A673 (cell line): ENCODE results near the gene PNMA8C. TPM values are rescaled to one million over a fixed set of nuclear protein-coding genes. Genes with fewer than 3 reads are reported as not detected.

ENCODE experiments used
- BruUV-seq: library from RNA; stranded (reverse); fragments of 400-500 nt; replicated peaks from 2 replicates; lab custom pipeline; 2021; lab: Mats Ljungman, UMichigan
- CTCF ChIA-PET: fragments of 300-600 bp; sonication (Branson Sonifier 250); formaldehyde crosslinking; loops from one replicate; lab custom pipeline; 2022; ENCODE audit warnings: antibody characterized with exemption; lab: Charles Lee
- POLR2A ChIA-PET: fragments of 300-600 bp; sonication (Branson Sonifier 250); formaldehyde crosslinking; loops from one replicate; lab custom pipeline; 2022; ENCODE audit warnings: antibody characterized with exemption; ENCODE audit not compliant: low non-redundant PET; lab: Charles Lee
- DNase-seq: peaks from one replicate; pipeline ENCODE4 v3.0.0-alpha.2; 2015; ENCODE audit warnings: low spot score
- H3K27ac ChIP-seq: fragments of 200-600 bp; sonication (generic); 2 replicates; pipeline ENCODE4 v1.5.1; 2016; ENCODE audit warnings: mixed run types, low read depth, mild to moderate bottlenecking, mixed read lengths, antibody characterized with exemption, low read length; ENCODE audit not compliant: poor library complexity, severe bottlenecking
- H3K27me3 ChIP-seq: fragments of 200-600 bp; sonication (generic); replicated peaks from 2 replicates; pipeline ENCODE4 v1.6.1; 2017; ENCODE audit warnings: mixed run types, low read depth, mild to moderate bottlenecking, mixed read lengths, antibody characterized with exemption, low read length; ENCODE audit not compliant: insufficient read depth, poor library complexity
- H3K36me3 ChIP-seq: fragments of 200-600 bp; sonication (generic); 2 replicates; pipeline ENCODE4 v1.6.1; 2016; ENCODE audit warnings: mixed run types, mild to moderate bottlenecking, mixed read lengths, antibody characterized with exemption, low read length; ENCODE audit not compliant: insufficient read depth, poor library complexity, severe bottlenecking
- H3K4me1 ChIP-seq: fragments of 200-600 bp; sonication (generic); 2 replicates; pipeline ENCODE4 v1.6.1; 2017; ENCODE audit warnings: mixed run types, mild to moderate bottlenecking, mixed read lengths, antibody characterized with exemption, low read length; ENCODE audit not compliant: insufficient read depth, poor library complexity, severe bottlenecking
- H3K4me3 ChIP-seq: fragments of 200-600 bp; sonication (generic); 2 replicates; pipeline ENCODE4 v1.5.1; 2016; ENCODE audit warnings: low read depth, mixed run types, mild to moderate bottlenecking, mixed read lengths, low read length; ENCODE audit not compliant: poor library complexity, severe bottlenecking
- H3K9me3 ChIP-seq: fragments of 200-600 bp; sonication (generic); 2 replicates; pipeline ENCODE4 v1.6.1; 2016; ENCODE audit warnings: mixed run types, low read depth, mild to moderate bottlenecking, mixed read lengths, antibody characterized with exemption, low read length; ENCODE audit not compliant: poor library complexity, severe bottlenecking
- CTCF ChIP-seq: fragments of 300-800, 200-600 bp; sonication (generic); conservative IDR thresholded peaks from 2 replicates; pipeline ENCODE4 v1.5.1; 2017; ENCODE audit warnings: low read depth, mild to moderate bottlenecking, antibody characterized with exemption, low read length, moderate library complexity, mixed read lengths
- EZH2 ChIP-seq: fragments of 200-600 bp; sonication (generic); IDR thresholded peaks from 2 replicates; pipeline ENCODE4 v1.6.1; 2017; ENCODE audit warnings: borderline replicate concordance, low read depth, mild to moderate bottlenecking, mixed read lengths, antibody characterized with exemption, low read length; ENCODE audit not compliant: poor library complexity, severe bottlenecking
- intact Hi-C: fragments of 100-400 bp; cut with micrococcal nuclease; formaldehyde crosslinking; loops from one replicate; pipeline ENCODE4 v1.10.0; 2022; ENCODE audit not compliant: unreplicated experiment
- total RNA-seq: library from RNA; stranded (reverse); gene quantifications from 2 replicates; pipeline ENCODE4 v1.2.3, GENCODE V29; 2021

Gene PNMA8C
- total RNA-seq, 1 experiment from 2014 or later: not detected

- ChIA-PET POLR2A (no interaction called here), CTCF (interaction anchor here (0.6 to 0.7 kb wide), 6 partner anchors 35 to 531 kb away, joined by 3 to 7 read pairs (median 4); no protein-coding TSS in a partner anchor)
- TF ChIP-seq EZH2: no peak
- no peak for TF ChIP-seq CTCF
- BruUV-seq: no TSS peak
- intact Hi-C loops: loop anchor here (1.0 to 10.0 kb wide), 2 partner anchors 21 to 320 kb away; no protein-coding TSS in a partner anchor
- no peaks in the 10 kb centered on the region for H3K9me3 ChIP-seq
- H3K4me3 ChIP-seq: no peak overlapping the region
- no peak for DNase-seq
- H3K27me3 ChIP-seq: no peaks in the 10 kb centered on the region
- H3K27ac ChIP-seq: no peak overlapping the region
- H3K4me1 ChIP-seq: peaks cover 31% of the 10 kb centered on the region
- peaks cover 23% of the 10 kb centered on the region for H3K36me3 ChIP-seq
These were observed 34.3 kb downstream of the PNMA8C start for GRCh38 chr19:46394402-46394797.

GRCh38 chr19:46393456-46394401 is 35.0 kb downstream of the PNMA8C start:
- no peaks in the 10 kb centered on the region for H3K27me3 ChIP-seq
- ChIA-PET POLR2A (no interaction called here), CTCF (interaction anchor here (0.7 kb wide), 1 partner anchor 145 kb away, joined by 3 read pairs; no protein-coding TSS in a partner anchor)
- peaks cover 31% of the 10 kb centered on the region for H3K4me1 ChIP-seq
- no peak for DNase-seq
- H3K36me3 ChIP-seq: peaks cover 30% of the 10 kb centered on the region
- TF ChIP-seq EZH2 (no peak), CTCF (no peak)
- H3K9me3 ChIP-seq: no peaks in the 10 kb centered on the region
- no peak overlapping the region for H3K4me3 ChIP-seq
- BruUV-seq: no TSS peak
- no peak overlapping the region for H3K27ac ChIP-seq
- intact Hi-C loops: loop anchor here (1.0 to 10.0 kb wide), 2 partner anchors 20 to 319 kb away; no protein-coding TSS in a partner anchor

GRCh38 chr19:46392837-46393236 is 35.9 kb downstream of the PNMA8C start:
- POLR2A ChIA-PET: no interaction called here
- Histone ChIP-seq H3K4me3 (no peak overlapping the region), H3K9me3 (no peaks in the 10 kb centered on the region), H3K27me3 (no peaks in the 10 kb centered on the region), H3K36me3 (peaks cover 39% of the 10 kb centered on the region), H3K27ac (peak overlapping the region; percentile 66), H3K4me1 (peaks cover 31% of the 10 kb centered on the region)
- BruUV-seq: TSS peak; percentile 6
- DNase-seq: no peak
- intact Hi-C loops: loop anchor here (10.0 kb wide), 1 partner anchor 318 kb away; no protein-coding TSS in a partner anchor
- CTCF ChIA-PET: no interaction called here
- TF ChIP-seq EZH2 (no peak), CTCF (no peak)
